Muscle layer of duodenum (tissue), 2 donors: ENCODE measurements around the gene CTTNBP2.

Experiments
- H3K27ac ChIP-seq: one replicate; pipeline ENCODE4 v1.7.0; 2013; ENCODE audit warnings: mild to moderate bottlenecking, low read length
- H3K27me3 ChIP-seq: one replicate; pipeline ENCODE4 v1.7.0; 2013; ENCODE audit warnings: low read depth, mild to moderate bottlenecking, control low read depth, low read length
- H3K36me3 ChIP-seq, 2 donors: one replicate each; pipeline ENCODE4 v1.7.0; 2013; ENCODE audit warnings: low read length in 2 of 2, control low read depth in 1 of 2, mild to moderate bottlenecking in 1 of 2; ENCODE audit not compliant: insufficient read depth in 2 of 2, control insufficient read depth in 1 of 2
- H3K4me1 ChIP-seq, 2 donors: one replicate each; pipeline ENCODE4 v1.7.0; 2013; ENCODE audit warnings: low read length in 2 of 2, mild to moderate bottlenecking in 2 of 2, control low read depth in 1 of 2, moderate library complexity in 1 of 2; ENCODE audit not compliant: insufficient read depth in 2 of 2, control insufficient read depth in 1 of 2
- H3K4me3 ChIP-seq, 2 donors: one replicate each; pipeline ENCODE4 v1.7.0; 2013; ENCODE audit warnings: low read length in 2 of 2, low read depth in 1 of 2, mild to moderate bottlenecking in 1 of 2
- H3K9me3 ChIP-seq, 2 donors: one replicate each; pipeline ENCODE4 v1.7.0; 2013; ENCODE audit warnings: low read length in 2 of 2, control low read depth in 1 of 2, mild to moderate bottlenecking in 1 of 2; ENCODE audit not compliant: control insufficient read depth in 1 of 2
- donor health status: healthy.

The CTTNBP2 gene

DNA sequence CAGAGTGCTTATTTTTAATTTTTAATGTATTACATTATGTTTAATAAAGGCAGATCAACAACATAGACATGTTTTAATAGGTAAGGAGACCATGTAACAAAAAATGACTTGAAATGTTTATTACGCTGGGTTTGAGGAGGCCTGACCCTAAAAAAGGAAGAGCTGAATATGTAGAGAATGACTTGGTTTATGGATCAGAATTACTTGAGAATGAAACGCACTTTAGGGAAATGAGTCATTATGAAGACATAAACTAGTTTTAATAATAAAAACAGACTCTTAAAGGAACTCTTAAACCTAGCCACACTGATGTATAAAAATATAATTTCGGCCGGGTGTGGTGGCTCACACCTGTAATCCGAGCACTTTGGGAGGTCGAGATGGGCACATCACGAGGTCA lies 56.5 kb downstream of the CTTNBP2 start:
- no peak overlapping the region for H3K4me3 ChIP-seq
- no peaks in the 10 kb centered on the region for H3K27me3 ChIP-seq
- H3K9me3 ChIP-seq: no peaks in the 10 kb centered on the region
- H3K27ac ChIP-seq: no peak overlapping the region
- H3K4me1 ChIP-seq: no peaks in the 10 kb centered on the region
- H3K36me3 ChIP-seq: no peaks in the 10 kb centered on the region

DNA sequence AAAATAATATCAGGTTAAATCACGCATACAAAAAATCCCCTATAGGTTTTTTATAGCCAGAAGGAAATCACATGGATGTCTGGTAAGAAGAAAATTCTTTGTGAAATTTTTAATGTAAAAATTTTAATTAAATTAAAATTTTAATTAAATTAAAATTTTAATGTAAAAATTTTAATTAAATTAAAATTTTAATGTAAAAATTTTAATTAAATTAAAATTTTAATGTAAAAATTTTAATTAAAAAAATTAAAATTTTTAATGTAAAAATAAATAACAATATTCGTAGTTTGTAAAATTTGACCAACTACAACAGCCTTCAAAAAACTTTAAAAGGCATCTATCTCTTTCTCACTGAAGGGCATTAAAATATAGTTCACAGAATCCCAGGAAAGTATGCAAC lies 61.5 kb downstream of the CTTNBP2 start:
- Histone ChIP-seq H3K4me1 (peaks cover 0 to 9% of the 10 kb centered on the region in 2 donors), H3K9me3 (no peaks in the 10 kb centered on the region), H3K4me3 (no peak overlapping the region), H3K27me3 (no peaks in the 10 kb centered on the region), H3K36me3 (no peaks in the 10 kb centered on the region), H3K27ac (no peak overlapping the region)

DNA sequence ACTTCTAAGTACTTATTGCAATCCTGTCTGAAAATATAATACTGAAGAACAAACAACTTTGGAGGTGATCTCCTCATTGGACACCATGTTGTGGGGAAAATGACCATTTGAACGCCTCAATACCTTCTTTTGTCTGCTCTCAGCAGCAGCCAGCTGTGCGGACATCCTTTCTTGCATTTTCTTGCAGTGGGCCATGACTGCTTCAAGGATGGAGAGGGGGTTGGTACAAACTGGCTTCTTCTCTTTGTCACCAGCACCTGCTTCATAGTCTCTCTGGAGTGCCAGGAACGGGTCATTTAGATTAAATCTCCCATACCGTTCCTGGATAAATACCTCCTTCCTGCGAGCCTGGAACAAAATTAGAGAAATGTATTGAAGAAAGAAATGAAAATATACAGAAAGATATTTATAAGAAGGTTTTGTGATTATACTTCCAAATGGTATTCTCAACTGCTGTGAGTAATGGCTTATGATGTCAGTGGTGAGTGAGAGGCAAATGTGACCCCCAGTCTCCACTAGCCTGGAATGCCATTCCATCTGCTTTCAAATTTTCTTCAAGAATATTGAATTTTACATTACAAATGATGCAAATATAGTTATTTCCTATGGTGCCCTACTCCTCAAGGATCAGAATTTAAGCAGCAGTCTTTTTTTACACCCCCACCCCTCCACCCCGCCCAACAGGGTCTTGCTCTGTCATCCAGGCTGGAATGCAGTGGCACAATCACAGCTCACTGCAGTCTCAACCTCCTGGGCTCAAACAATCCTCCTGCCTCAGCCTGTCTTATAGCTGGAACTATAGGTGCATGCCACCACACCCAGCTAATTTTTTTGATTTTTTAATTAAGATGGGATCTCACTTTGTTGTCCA lies 62.4 kb downstream of the CTTNBP2 start:
- H3K27me3 ChIP-seq: no peaks in the 10 kb centered on the region

DNA sequence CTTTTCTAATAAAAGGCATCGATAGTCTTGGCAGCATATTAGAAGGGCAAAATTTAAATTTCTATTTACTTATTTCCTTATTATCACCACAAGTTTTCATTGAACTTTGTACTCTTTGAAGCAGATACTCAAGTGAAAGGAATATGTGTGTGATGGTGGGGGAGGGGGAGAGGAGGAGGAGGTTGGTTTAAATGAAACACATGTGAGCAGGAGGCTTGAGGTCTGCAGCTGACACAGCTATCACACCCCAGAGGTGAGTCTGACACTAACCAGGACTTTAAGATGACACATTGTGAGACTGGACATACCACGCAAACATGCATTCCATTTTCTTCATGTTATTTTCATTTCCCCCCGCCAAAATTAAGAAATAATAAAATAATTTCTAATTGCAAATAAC lies 63.3 kb downstream of the CTTNBP2 start:
- no peak overlapping the region for H3K4me3 ChIP-seq
- no peaks in the 10 kb centered on the region for H3K36me3 ChIP-seq
- H3K27me3 ChIP-seq: no peaks in the 10 kb centered on the region
- peaks cover 0 to 9% of the 10 kb centered on the region in 2 donors for H3K4me1 ChIP-seq
- H3K9me3 ChIP-seq: no peaks in the 10 kb centered on the region
- H3K27ac ChIP-seq: no peak overlapping the region

More for the DNA sequence above, 62.4 kb downstream of the CTTNBP2 start:
- peaks cover 0 to 9% of the 10 kb centered on the region in 2 donors for H3K4me1 ChIP-seq
- no peak overlapping the region for H3K27ac ChIP-seq
- H3K9me3 ChIP-seq: no peaks in the 10 kb centered on the region
- no peaks in the 10 kb centered on the region for H3K36me3 ChIP-seq
- H3K4me3 ChIP-seq: no peak overlapping the region

DNA sequence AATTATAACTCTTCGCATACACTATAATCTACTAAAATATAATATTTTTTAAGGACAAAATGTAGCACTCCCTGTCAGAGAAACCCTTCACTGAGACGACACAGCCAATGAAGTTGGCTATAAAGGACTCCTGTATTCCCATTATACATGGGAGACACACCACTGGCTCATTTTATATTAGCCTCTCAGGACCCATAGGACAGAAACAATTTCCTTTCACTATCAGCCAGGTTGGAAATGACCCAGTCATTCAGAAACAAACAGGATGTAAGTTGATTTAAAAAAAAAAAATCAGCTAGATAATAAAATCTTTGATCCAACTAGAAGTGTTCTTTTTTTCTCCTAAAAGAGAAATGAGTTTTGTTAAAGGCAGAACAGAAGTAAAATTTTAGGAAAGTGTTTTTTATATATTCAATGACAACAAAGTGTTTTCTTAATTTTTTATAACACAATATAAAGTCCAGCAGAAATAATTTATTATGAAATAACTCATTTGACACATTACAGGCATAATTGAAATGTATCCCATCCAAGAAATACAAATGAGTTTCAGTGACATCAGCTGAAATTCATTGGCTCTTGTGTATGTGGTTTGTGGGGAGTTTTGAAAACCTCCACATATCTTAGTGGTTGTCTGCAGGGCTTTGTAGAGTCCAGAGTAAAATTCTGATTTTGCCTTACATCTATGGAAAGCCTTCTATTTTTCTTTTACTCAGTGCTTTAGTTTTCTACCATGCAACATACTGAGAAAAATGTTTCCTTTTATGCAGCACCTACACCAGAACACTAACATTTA lies 64.1 kb downstream of the CTTNBP2 start:
- Histone ChIP-seq H3K9me3 (no peaks in the 10 kb centered on the region), H3K27ac (no peak overlapping the region), H3K4me3 (no peak overlapping the region)

DNA sequence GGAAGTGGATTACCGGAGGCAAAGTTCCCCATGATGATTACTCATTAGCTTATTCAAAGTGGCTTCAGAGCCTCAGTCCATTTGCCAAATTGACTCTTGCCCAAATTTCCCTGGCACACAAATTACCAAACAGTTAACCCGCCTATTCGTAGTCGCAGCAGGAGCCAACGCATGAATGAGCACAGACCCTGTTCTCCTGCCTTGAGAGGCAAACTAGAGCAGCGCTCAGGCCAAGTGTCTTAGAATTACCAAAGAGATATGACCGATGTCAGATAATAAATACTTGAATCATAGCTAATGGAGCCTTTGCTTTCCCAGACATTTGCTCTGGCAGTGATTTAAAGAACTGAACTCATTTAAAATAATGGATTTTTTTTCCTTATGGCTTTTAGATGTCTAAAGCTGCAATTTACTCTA lies 64.9 kb downstream of the CTTNBP2 start:
- H3K9me3 ChIP-seq: no peaks in the 10 kb centered on the region
- H3K27ac ChIP-seq: no peak overlapping the region
- no peak overlapping the region for H3K4me3 ChIP-seq
- no peaks in the 10 kb centered on the region for H3K36me3 ChIP-seq
- peaks cover 0 to 9% of the 10 kb centered on the region in 2 donors for H3K4me1 ChIP-seq
- no peaks in the 10 kb centered on the region for H3K27me3 ChIP-seq

More for the DNA sequence above, 64.1 kb downstream of the CTTNBP2 start:
- Histone ChIP-seq H3K4me1 (peaks cover 0 to 9% of the 10 kb centered on the region in 2 donors), H3K36me3 (no peaks in the 10 kb centered on the region), H3K27me3 (no peaks in the 10 kb centered on the region)

DNA sequence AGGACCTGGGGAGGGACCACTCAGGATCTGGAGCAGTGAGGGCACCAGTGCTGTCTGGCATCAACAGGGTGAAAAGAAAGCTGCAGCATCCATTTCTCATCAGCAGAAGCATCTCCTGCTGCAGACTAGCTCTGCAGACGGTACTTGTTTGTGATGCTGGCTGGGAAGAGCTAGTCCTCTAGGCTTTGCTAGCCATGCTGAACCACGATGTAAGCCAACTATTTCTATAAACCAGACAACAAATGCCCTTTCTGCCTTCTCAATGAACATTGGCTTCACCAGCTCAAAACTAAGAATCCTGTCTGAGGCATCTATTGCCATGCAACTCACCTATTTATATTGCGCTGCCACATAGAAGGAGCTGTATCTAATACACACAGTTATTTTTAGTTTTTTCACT lies 65.6 kb downstream of the CTTNBP2 start:
- peaks cover 0 to 9% of the 10 kb centered on the region in 2 donors for H3K4me1 ChIP-seq

DNA sequence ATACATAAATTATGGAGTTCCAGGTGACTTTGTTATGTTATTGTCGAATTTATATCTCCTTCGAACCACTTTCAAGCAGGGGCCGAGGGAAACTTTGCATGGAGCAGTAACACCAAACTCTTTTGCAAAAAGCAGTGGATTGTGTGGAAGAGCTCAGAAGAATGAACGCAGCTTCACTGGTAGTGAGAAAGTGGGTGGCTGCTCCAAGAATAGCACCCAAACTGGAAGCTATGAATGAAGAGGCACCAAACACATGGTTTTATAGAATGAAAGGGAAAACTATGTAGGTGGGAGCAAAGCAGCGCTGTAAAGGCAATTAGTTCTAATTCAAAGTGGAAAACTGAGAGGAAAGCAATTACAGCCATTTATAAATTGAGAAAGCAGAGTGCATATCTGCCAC lies 67.2 kb downstream of the CTTNBP2 start:
- peaks cover 0 to 9% of the 10 kb centered on the region in 2 donors for H3K4me1 ChIP-seq
- H3K4me3 ChIP-seq: no peak overlapping the region
- no peaks in the 10 kb centered on the region for H3K27me3 ChIP-seq
- H3K36me3 ChIP-seq: no peaks in the 10 kb centered on the region
- H3K27ac ChIP-seq: no peak overlapping the region
- H3K9me3 ChIP-seq: no peaks in the 10 kb centered on the region

More for the DNA sequence above, 65.6 kb downstream of the CTTNBP2 start:
- Histone ChIP-seq H3K9me3 (no peaks in the 10 kb centered on the region), H3K4me3 (no peak overlapping the region), H3K27ac (no peak overlapping the region), H3K27me3 (no peaks in the 10 kb centered on the region), H3K36me3 (no peaks in the 10 kb centered on the region)

DNA sequence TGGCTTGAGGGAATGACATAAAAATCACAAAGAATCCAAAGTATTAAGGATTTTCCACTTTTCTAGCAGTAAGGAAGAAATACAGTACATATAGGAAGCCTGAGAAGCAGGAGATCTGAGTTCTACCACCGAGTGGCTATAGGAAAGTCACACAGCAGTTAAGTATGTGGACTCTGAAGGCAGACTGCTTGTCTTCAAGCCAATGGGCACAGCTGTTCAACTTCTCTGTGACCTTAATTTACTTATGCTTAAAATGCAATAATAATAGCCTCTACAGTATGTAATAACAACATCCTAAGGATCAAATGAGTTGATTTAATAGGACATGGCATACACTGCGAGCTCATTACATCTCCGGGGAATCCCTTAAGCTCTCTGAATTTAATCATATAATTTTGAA lies 68.0 kb downstream of the CTTNBP2 start:
- Histone ChIP-seq H3K4me1 (peaks cover 0 to 9% of the 10 kb centered on the region in 2 donors), H3K9me3 (no peaks in the 10 kb centered on the region), H3K27ac (no peak overlapping the region), H3K36me3 (no peaks in the 10 kb centered on the region), H3K4me3 (no peak overlapping the region), H3K27me3 (no peaks in the 10 kb centered on the region)

DNA sequence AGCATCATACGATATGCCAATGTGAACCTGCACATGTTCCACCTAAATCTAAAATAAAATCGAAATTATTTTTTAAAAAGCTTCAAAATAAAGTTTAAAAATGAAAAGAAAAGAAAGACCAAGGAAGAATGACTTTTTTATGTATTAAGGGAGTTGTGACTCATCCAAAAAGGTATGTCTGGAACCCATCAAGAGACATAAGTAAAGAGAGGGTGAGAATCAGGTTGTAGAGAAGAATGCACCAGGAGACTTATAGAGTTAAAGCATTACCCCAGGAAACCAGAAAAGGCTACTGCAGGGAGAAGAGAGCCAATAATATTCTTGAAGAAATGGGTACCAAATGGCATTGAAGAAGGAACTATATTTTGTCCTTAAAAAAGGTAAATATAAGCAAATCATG lies 69.8 kb downstream of the CTTNBP2 start:
- Histone ChIP-seq H3K4me1 (peaks cover 0 to 6% of the 10 kb centered on the region in 2 donors), H3K4me3 (no peak overlapping the region), H3K36me3 (no peaks in the 10 kb centered on the region), H3K9me3 (no peaks in the 10 kb centered on the region), H3K27me3 (no peaks in the 10 kb centered on the region), H3K27ac (no peak overlapping the region)

DNA sequence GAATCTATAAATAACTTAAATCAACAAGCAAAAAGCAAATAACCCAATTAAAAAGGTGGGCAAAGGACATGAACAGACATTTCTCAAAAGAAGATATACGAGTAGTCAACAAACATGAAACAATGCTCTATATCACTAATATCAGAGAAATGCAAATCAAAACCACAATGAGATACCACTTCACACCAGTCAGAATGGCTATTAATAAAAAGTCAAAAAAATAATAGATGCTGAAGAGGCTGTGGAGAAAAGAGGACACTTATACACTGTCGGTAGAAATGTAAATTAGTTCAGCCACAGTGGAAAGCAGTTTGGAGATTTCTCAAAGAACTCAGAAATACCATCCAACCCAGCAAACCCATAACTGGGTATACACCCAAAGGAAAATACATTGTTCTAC lies 70.6 kb downstream of the CTTNBP2 start:
- Histone ChIP-seq H3K4me3 (no peak overlapping the region), H3K4me1 (no peaks in the 10 kb centered on the region), H3K27ac (no peak overlapping the region), H3K36me3 (no peaks in the 10 kb centered on the region), H3K9me3 (no peaks in the 10 kb centered on the region), H3K27me3 (no peaks in the 10 kb centered on the region)
